Measurements from ENCODE around the gene EPN2. TPM values are rescaled to one million over a fixed set of nuclear protein-coding genes. Genes with fewer than 3 reads are reported as not detected.

The EPN2 gene
- polyA plus RNA-seq, 1 donor (not counting 4 experiments of a cell fraction or from before 2014, with no cell fraction given), result 30.2 TPM

GRCh38 chr17:19339341-19339815 lies 102.2 kb downstream of the EPN2 start:
- H3K9ac ChIP-seq (ENCODE audit: control insufficient read depth, extremely low read depth, insufficient read depth, low read length), result no peak overlapping the region
- H3K79me2 ChIP-seq (ENCODE audit: control insufficient read depth, insufficient read depth, low read length), result no peaks in the 10 kb centered on the region
- DNase-seq (ENCODE audit: low read depth, low spot score) (no peak), FAIRE-seq (no peak)
- no peaks in the 10 kb centered on the region for H4K20me1 ChIP-seq (ENCODE audit: control insufficient read depth, extremely low read depth, insufficient read depth, low read length)
- TF ChIP-seq CTCF (optimal IDR thresholded peaks at IDR 0.05 in 1 of 3, IDR thresholded peaks at IDR 0.05 in 1 of 3, conservative IDR thresholded peaks at IDR 0.05 in 1 of 3; ENCODE audit: extremely low read depth in 1 of 3, insufficient read depth in 2 of 3, low read length in 3 of 3), result no peak
- no peak for TF ChIP-seq EZH2 (IDR thresholded peaks at IDR 0.05; ENCODE audit: low read length)
- H3K4me3 ChIP-seq (ENCODE audit: control insufficient read depth in 2 of 3, extremely low read depth in 1 of 3, insufficient read depth in 2 of 3, low read depth in 1 of 3, low read length in 3 of 3), result no peak overlapping the region
- peaks cover 6% of the 10 kb centered on the region for H3K4me1 ChIP-seq (ENCODE audit: control insufficient read depth, extremely low read depth, insufficient read depth, low read length)
- H3K4me2 ChIP-seq (ENCODE audit: control insufficient read depth, extremely low read depth, insufficient read depth, low read depth, low read length), result no peak overlapping the region
- no peak overlapping the region for H2AFZ ChIP-seq (ENCODE audit: control insufficient read depth, low read length)
- H3K9me3 ChIP-seq (ENCODE audit: control insufficient read depth, low read depth, low read length), result no peaks in the 10 kb centered on the region
- no peaks in the 10 kb centered on the region for H3K27me3 ChIP-seq (ENCODE audit: control insufficient read depth, extremely low read depth, insufficient read depth, low read length)
- H3K27ac ChIP-seq (ENCODE audit: control insufficient read depth, insufficient read depth, low read length), result no peak overlapping the region
- dilution Hi-C loops (cut with MboI; ENCODE audit: extremely low pct_ligation_motif_present, low sequenced_read_pairs), result no loop called here
- H3K36me3 ChIP-seq (ENCODE audit: control insufficient read depth in 2 of 2, extremely low read depth in 1 of 2, insufficient read depth in 2 of 2, low read length in 2 of 2), result peaks cover 2 to 5% of the 10 kb centered on the region in 2 experiments
- no peaks in the 10 kb centered on the region for H3K9me1 ChIP-seq (ENCODE audit: control insufficient read depth, extremely low read depth, insufficient read depth, low read length)

GRCh38 chr17:19341211-19341631 lies 104.1 kb downstream of the EPN2 start:
- no peak for DNase-seq (ENCODE audit: low read depth, low spot score)
- H2AFZ ChIP-seq (ENCODE audit: control insufficient read depth, low read length), result no peak overlapping the region
- H3K4me3 ChIP-seq (ENCODE audit: control insufficient read depth in 2 of 3, extremely low read depth in 1 of 3, insufficient read depth in 2 of 3, low read depth in 1 of 3, low read length in 3 of 3), result no peak overlapping the region
- no peak overlapping the region for H3K4me2 ChIP-seq (ENCODE audit: control insufficient read depth, extremely low read depth, insufficient read depth, low read depth, low read length)
- no peaks in the 10 kb centered on the region for H3K9me1 ChIP-seq (ENCODE audit: control insufficient read depth, extremely low read depth, insufficient read depth, low read length)
- H3K27me3 ChIP-seq (ENCODE audit: control insufficient read depth, extremely low read depth, insufficient read depth, low read length), result no peaks in the 10 kb centered on the region
- FAIRE-seq, result no peak
- no peaks in the 10 kb centered on the region for H4K20me1 ChIP-seq (ENCODE audit: control insufficient read depth, extremely low read depth, insufficient read depth, low read length)
- peaks cover 0 to 2% of the 10 kb centered on the region in 2 experiments for H3K36me3 ChIP-seq (ENCODE audit: control insufficient read depth in 2 of 2, extremely low read depth in 1 of 2, insufficient read depth in 2 of 2, low read length in 2 of 2)
- H3K4me1 ChIP-seq (ENCODE audit: control insufficient read depth, extremely low read depth, insufficient read depth, low read length), result peaks cover 10% of the 10 kb centered on the region
- TF ChIP-seq CTCF (optimal IDR thresholded peaks at IDR 0.05 in 1 of 3, IDR thresholded peaks at IDR 0.05 in 1 of 3, conservative IDR thresholded peaks at IDR 0.05 in 1 of 3; ENCODE audit: extremely low read depth in 1 of 3, insufficient read depth in 2 of 3, low read length in 3 of 3), result no peak
- no peak for TF ChIP-seq EZH2 (IDR thresholded peaks at IDR 0.05; ENCODE audit: low read length)
- H3K9ac ChIP-seq (ENCODE audit: control insufficient read depth, extremely low read depth, insufficient read depth, low read length), result no peak overlapping the region
- dilution Hi-C loops (cut with MboI; ENCODE audit: extremely low pct_ligation_motif_present, low sequenced_read_pairs), result no loop called here
- no peaks in the 10 kb centered on the region for H3K79me2 ChIP-seq (ENCODE audit: control insufficient read depth, insufficient read depth, low read length)
- no peaks in the 10 kb centered on the region for H3K9me3 ChIP-seq (ENCODE audit: control insufficient read depth, low read depth, low read length)
- no peak overlapping the region for H3K27ac ChIP-seq (ENCODE audit: control insufficient read depth, insufficient read depth, low read length)

Measured in keratinocyte (primary cell).